Measurements from ENCODE around the gene ALKBH1.
"Not testable (repeated sequence)": the region's sequence is repeated elsewhere in the genome, so short reads cannot be mapped to it uniquely, and the experiment has no call there.

Gene ALKBH1, protein sequence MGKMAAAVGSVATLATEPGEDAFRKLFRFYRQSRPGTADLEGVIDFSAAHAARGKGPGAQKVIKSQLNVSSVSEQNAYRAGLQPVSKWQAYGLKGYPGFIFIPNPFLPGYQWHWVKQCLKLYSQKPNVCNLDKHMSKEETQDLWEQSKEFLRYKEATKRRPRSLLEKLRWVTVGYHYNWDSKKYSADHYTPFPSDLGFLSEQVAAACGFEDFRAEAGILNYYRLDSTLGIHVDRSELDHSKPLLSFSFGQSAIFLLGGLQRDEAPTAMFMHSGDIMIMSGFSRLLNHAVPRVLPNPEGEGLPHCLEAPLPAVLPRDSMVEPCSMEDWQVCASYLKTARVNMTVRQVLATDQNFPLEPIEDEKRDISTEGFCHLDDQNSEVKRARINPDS

GRCh38 chr14:77707724-77708408 is at the start of gene ALKBH1, which contains the start of gene SLIRP:
ALKBH1 (minus strand) TSS chr14:77708023; CDS start chr14:77708004, 19 bp downstream.
SLIRP (plus strand) TSS chr14:77708103; CDS start chr14:77708112, 9 bp downstream.
- peak; percentile 81 for DNase-seq

- no peak for DNase-seq
Observed at GRCh38 chr14:77752799-77753516, 45.1 kb upstream of the ALKBH1 start.

GRCh38 chr14:77752266-77752665 is 44.4 kb upstream of the ALKBH1 start:
- no peak for DNase-seq

DNA sequence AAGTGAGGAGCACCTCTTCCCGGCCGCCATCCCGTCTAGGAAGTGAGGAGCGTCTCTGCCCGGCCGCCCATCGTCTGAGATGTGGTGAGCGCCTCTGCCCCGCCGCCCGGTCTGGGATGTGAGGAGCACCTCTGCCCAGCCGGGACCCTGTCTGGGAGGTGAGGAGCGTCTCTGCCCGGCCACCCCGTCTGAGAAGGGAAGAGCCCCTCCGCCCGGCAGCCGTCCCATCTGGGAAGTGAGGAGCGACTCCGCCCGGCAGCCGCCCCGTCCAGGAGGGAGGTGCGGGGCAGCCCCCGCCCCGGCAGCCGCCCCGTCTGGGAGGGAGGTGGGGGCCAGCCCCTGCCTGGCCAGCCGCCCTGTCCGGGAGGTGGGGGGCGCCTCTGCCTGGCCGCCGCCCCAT is 39.6 kb upstream of the ALKBH1 start:
- not testable (repeated sequence) for DNase-seq

DNA sequence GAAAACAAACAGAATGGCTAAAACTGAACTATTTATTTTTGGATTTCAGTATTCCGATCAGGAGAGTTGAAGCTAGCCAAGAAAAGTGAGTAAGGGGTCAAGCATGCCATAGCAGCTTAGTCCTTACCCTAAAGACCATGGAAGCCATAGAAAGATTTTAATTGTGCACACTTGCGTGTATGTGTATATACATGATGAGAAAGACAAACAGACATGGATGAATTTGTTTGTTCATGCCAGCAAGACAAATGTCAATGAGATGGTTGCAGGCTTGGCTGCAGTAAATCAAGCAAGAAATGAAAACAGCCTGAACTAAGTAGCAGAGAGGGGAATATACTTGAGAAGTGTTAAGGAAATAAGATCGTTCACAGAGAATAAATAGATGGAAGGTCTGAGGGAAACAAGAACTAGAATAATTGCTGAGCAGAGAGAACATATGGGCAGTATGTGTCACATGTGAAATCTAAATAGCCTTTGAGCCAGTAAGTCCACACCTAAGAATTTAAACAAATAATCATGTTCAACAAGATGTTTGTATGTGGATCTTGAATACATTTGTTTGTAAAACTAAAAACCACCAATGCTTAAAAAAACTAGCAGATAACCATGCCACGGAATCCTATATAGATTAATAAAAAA is 38.4 kb upstream of the ALKBH1 start:
- DNase-seq, result no peak

DNA sequence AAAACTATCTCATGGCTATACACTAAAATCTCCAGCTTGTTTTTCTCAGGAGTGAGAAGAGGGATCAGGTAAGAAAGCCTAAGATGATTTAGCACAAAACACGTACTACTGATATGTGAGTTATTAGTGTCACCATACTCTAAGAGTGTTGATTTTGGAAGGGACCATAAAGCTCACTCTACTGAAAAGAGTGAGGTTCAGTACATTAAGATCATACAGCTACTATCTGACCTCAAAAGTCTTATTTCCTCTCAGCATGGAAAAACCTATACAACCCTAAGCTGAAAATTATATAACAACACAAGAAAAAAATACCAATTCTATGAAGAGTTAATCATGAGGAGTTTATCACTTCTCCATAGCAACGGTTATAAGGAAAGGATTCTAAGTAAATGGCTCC is 33.6 kb upstream of the ALKBH1 start:
- no peak for DNase-seq

DNA sequence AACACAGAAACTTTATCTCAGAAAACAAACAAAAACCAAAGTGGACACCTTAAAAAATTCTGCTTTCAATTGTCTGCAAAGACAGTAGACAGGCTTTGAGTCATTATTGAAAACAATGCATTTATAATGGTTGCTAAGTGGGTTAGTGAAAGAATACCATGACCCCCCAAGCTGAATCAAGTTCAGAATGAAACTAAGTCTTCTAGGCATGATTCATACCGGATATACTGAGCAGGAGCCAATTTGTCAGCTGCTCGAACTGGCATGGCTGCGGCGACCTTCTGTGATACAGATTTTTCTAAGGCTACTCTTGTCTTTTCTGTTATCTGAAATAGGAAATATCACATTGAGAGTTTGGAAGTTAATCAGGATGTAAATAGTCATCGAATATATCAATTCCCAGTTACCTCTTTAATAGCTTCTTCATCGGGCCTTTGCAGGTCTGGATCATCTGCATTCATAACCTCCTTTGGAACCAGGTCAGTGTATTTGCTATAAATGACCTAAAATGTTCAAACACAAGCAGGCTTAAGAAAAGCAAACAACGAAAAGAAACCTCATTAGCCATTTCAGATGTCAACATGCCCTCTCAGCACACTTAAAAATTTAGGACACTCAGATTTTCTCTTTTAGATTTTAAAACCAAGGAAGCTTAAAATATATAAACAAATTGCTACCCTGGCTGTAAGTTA is 30.9 kb upstream of the ALKBH1 start:
- no peak for DNase-seq

DNA sequence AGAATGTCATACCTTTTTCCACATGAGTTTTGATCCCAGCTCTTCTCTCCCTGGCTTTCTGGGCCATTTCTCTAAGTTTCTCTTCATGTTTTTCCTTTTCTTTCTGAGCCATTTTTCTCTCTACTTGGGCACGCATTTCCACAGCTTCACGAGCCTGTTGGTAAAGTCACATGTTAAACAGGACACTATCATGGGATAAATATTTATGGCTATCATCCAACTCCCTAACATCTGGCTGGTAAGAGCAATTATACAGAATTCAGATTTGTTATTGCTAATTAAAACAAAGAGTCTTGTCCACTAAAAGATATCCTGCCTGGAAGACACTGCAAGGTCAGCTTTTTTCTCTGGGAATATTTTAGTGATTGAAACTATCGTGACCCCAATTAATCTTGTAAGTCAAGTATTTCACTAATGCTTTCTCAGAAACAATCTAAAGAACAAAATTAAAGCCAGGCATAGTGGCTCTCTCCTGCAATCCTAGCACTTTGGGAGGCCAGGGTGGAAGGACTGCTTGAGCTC is 23.2 kb upstream of the ALKBH1 start:
- DNase-seq, result no peak

GRCh38 chr14:77722301-77722700 is 14.5 kb upstream of the ALKBH1 start:
- no peak for DNase-seq

- no peak for DNase-seq
Observed at GRCh38 chr14:77721437-77721836, 13.6 kb upstream of the ALKBH1 start.

GRCh38 chr14:77717608-77718305 is 9.9 kb upstream of the ALKBH1 start:
- DNase-seq, result no peak

DNA sequence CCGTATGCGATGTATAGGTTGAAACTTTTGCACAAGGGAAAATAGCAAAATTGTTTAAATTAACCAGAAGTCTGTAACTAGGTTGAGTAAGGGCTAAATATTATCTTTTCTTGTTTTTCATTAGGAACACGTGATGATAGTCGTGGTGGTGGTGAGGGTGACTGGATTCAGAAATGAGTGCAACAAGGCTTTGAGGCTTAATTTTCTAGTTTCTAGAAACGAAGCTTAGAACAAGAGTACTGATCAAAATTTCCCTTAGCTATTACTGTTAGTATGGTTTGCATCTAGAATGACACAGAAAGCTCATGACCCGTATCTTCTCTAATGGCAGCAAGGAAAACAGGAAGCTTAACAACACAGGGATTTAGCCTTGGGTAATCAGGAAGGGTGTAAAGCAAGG is 7.1 kb upstream of the ALKBH1 start:
- no peak for DNase-seq

DNA sequence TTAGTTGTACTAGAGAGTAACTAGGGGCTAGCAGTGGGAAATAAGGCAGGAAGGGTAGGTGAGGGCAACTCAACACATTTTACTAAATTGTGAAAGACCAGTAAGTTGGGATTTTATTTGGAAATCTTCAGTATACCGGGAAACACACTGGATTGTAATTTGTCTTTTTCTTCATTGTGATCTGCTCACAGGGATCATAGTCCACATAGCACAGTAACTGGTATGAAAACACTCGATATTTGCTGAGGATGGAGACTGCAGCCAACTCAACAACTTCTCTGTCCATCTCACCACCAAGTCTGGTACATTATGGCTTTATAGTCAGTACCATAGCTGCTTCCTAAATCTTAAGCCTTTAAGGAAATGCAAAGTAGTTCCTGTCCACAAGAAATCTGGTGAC is 2.5 kb upstream of the ALKBH1 start:
- no peak for DNase-seq

GRCh38 chr14:77709412-77709811 is 1.6 kb upstream of the ALKBH1 start:
- DNase-seq, result no peak

- DNase-seq, result no peak
Observed at GRCh38 chr14:77708749-77709148, 926 bp upstream of the ALKBH1 start.

- no peak for DNase-seq
Observed at GRCh38 chr14:77707355-77707723, 484 bp downstream of the ALKBH1 start.

- DNase-seq, result no peak
Observed at GRCh38 chr14:77691259-77691658, 16.6 kb downstream of the ALKBH1 start.

- DNase-seq, result no peak
Observed at GRCh38 chr14:77682158-77682553, 25.7 kb downstream of the ALKBH1 start.

- no peak for DNase-seq
Observed at GRCh38 chr14:77681196-77682157, 26.3 kb downstream of the ALKBH1 start.

DNA sequence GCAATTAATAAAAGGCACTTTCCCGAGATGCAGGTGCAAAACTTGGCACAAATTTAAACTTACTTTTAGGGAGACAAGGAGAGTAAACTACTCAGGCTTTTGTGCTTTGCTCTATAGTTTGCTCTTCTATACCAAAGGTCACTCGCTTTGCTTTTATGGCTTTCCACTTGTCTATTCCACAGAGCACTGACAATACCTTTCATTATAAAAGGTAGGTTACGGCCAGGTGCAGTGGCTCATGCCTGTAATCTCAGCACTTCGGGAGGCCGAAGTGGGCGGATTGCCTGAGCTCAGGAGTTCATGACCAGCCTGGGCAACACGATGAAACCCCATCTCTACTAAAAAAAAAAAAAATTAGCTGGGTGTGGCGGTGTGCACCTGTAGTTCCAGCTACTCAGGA is 32.9 kb downstream of the ALKBH1 start:
- DNase-seq, result no peak

All from activated T-cell treated with anti-CD3 and anti-CD28 coated beads for 4 hours (primary cell).